Measurements from ENCODE around the gene COL7A1.

Gene COL7A1

GRCh38 chr3:48639944-48640606 lies 44.9 kb upstream of the COL7A1 start:
- no peak overlapping the region for H3K4me3 ChIP-seq (ENCODE audit: low read length, poor library complexity, severe bottlenecking)
- H3K9ac ChIP-seq (ENCODE audit: low read depth, low read length, poor library complexity, severe bottlenecking), result no peak overlapping the region
- no peak overlapping the region for H2AFZ ChIP-seq (ENCODE audit: low read length)
- H3K4me1 ChIP-seq (ENCODE audit: insufficient read depth, low read length, poor library complexity, severe bottlenecking), result peaks cover 11% of the 10 kb centered on the region
- no peaks in the 10 kb centered on the region for H3F3A ChIP-seq (ENCODE audit: low read depth)
- no peaks in the 10 kb centered on the region for H3K9me2 ChIP-seq (replicated peaks; ENCODE audit: low read depth, low read length)
- H4K20me1 ChIP-seq (ENCODE audit: insufficient read depth, low read length, poor library complexity, severe bottlenecking), result no peaks in the 10 kb centered on the region
- H3K9me3 ChIP-seq (ENCODE audit: insufficient read depth, low read depth, low read length), result no peaks in the 10 kb centered on the region
- TF ChIP-seq EZH2phosphoT487 (IDR thresholded peaks at IDR 0.05; ENCODE audit: borderline replicate concordance) (no peak), CTCF (conservative IDR thresholded peaks at IDR 0.05; ENCODE audit: low read length) (no peak)
- no peak overlapping the region for H3K4me2 ChIP-seq (ENCODE audit: low read depth, low read length, poor library complexity, severe bottlenecking)
- H3K79me2 ChIP-seq (ENCODE audit: insufficient read depth, low read length), result peaks cover 6% of the 10 kb centered on the region
- no peaks in the 10 kb centered on the region for H3K27me3 ChIP-seq (ENCODE audit: insufficient read depth, low read length, poor library complexity, severe bottlenecking)
- H3K36me3 ChIP-seq (ENCODE audit: insufficient read depth, low read length), result no peaks in the 10 kb centered on the region

GRCh38 chr3:48637305-48637704 lies 42.2 kb upstream of the COL7A1 start:
- H3K9ac ChIP-seq (ENCODE audit: low read depth, low read length, poor library complexity, severe bottlenecking), result no peak overlapping the region

GRCh38 chr3:48636149-48636655 lies 41.1 kb upstream of the COL7A1 start:
- Histone ChIP-seq H3K27me3 (ENCODE audit: insufficient read depth, low read length, poor library complexity, severe bottlenecking) (no peaks in the 10 kb centered on the region), H3K4me1 (ENCODE audit: insufficient read depth, low read length, poor library complexity, severe bottlenecking) (peaks cover 23% of the 10 kb centered on the region), H3K9me3 (ENCODE audit: insufficient read depth, low read depth, low read length) (no peaks in the 10 kb centered on the region), H3K9ac (ENCODE audit: low read depth, low read length, poor library complexity, severe bottlenecking) (peak overlapping the region; percentile 93), H3K4me3 (ENCODE audit: low read length, poor library complexity, severe bottlenecking) (peak overlapping the region; percentile 90), H2AFZ (ENCODE audit: low read length) (peak overlapping the region; percentile 89), H3K4me2 (ENCODE audit: low read depth, low read length, poor library complexity, severe bottlenecking) (peak overlapping the region; percentile 97), H3K36me3 (ENCODE audit: insufficient read depth, low read length) (no peaks in the 10 kb centered on the region; the same call in 1 of the 2 replicates), H3K9me2 (replicated peaks; ENCODE audit: low read depth, low read length) (no peaks in the 10 kb centered on the region), H3F3A (ENCODE audit: low read depth) (no peaks in the 10 kb centered on the region), H4K20me1 (ENCODE audit: insufficient read depth, low read length, poor library complexity, severe bottlenecking) (peaks cover 15% of the 10 kb centered on the region), H3K79me2 (ENCODE audit: insufficient read depth, low read length) (peaks cover 40% of the 10 kb centered on the region)
- no peak for TF ChIP-seq CTCF (conservative IDR thresholded peaks at IDR 0.05; ENCODE audit: low read length)
- TF ChIP-seq EZH2phosphoT487 (IDR thresholded peaks at IDR 0.05; ENCODE audit: borderline replicate concordance), result no peak

More at GRCh38 chr3:48637305-48637704, 42.2 kb upstream of the COL7A1 start:
- H3K36me3 ChIP-seq (ENCODE audit: insufficient read depth, low read length), result no peaks in the 10 kb centered on the region; the same call in 1 of the 2 replicates
- H3K79me2 ChIP-seq (ENCODE audit: insufficient read depth, low read length), result peaks cover 34% of the 10 kb centered on the region
- H3K4me2 ChIP-seq (ENCODE audit: low read depth, low read length, poor library complexity, severe bottlenecking), result no peak overlapping the region
- no peaks in the 10 kb centered on the region for H3K27me3 ChIP-seq (ENCODE audit: insufficient read depth, low read length, poor library complexity, severe bottlenecking)
- no peak overlapping the region for H3K4me3 ChIP-seq (ENCODE audit: low read length, poor library complexity, severe bottlenecking)
- H2AFZ ChIP-seq (ENCODE audit: low read length), result no peak overlapping the region
- H3K4me1 ChIP-seq (ENCODE audit: insufficient read depth, low read length, poor library complexity, severe bottlenecking), result peaks cover 23% of the 10 kb centered on the region
- H3F3A ChIP-seq (ENCODE audit: low read depth), result no peaks in the 10 kb centered on the region
- no peaks in the 10 kb centered on the region for H3K9me2 ChIP-seq (replicated peaks; ENCODE audit: low read depth, low read length)
- no peaks in the 10 kb centered on the region for H3K9me3 ChIP-seq (ENCODE audit: insufficient read depth, low read depth, low read length)
- no peak for TF ChIP-seq EZH2phosphoT487 (IDR thresholded peaks at IDR 0.05; ENCODE audit: borderline replicate concordance)
- no peak for TF ChIP-seq CTCF (conservative IDR thresholded peaks at IDR 0.05; ENCODE audit: low read length)
- H4K20me1 ChIP-seq (ENCODE audit: insufficient read depth, low read length, poor library complexity, severe bottlenecking), result peaks cover 15% of the 10 kb centered on the region
